ENCODE measurements around the gene KIF26A.

Gene KIF26A

DNA sequence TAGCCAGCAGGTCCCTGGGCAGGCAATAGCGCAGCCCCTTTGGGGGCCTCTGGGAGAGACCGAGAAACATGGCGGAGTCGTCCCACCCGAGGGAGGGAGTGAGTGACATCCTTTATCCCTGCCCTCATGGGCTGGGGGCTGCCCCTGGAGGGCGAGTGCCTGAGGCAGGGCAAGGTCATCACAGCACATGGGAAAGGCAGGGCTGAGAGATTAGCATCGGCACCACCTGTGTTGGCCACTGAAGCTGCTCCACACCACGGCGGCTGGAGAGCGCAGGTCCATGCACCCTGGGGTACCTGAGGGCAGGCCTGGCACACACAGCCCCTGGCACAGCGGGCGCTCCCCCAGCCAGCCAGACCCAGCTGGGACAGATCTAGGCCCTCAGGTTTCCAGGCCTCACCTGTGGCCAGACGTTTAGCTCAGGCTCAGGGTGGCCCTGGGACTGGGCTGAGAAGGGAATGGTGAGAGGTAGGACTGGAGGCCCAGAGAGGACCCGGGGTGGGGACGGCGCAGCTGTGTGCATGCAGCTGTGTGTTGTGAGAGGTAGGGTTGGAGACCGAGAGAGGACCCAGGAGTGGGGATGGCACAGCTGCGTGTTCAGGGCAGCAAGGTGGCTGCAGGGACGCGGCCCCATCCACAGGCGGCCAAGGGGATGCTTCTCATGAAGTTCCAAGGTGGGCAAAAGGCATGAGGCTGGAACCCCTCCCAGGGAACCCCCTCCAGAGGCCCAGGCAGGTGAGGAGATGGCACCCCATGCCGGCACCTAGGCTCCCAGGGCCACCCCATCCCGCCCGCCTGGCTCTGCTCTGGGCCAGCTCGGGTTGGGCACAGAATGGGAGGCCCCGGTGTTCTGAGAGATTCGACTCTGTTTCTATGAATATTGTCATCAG is 74.1 kb downstream of the KIF26A start:
- DNase-seq: no peak

DNA sequence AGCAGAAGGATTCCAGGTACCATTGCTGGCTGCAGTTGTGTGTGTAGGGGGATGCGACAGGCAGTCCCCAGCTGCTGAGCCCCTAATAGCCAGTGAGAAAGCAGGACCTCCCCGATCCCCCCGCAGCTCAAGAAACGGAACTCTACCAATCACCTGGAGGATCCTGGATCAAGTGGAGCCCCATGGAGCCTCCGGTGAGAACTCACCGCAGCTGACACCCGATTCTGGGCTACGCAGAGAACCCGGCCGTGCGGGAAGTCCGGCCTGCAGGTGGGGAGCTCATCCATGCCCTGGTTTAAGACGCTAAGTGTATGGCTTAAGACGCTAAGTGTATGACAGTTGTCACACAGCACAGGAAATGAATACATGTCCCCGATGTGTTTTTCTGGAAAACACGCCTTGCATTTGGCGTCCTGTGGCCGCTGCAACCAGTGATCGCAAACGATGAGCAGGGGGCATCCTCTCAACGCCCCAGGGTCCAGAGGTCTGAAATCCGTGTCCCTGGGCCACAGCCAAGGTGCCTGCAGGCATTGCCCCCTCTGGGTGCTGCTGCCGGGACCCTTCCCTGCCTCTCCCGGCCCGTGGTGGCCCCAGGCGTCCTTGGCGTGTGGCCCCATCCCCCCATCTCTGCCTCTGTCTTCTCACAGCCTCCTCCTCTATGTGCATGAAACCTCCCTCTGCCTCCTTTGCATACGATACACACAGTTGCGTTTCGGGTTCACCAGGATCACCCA is 75.1 kb downstream of the KIF26A start:
- no peak for DNase-seq

DNA sequence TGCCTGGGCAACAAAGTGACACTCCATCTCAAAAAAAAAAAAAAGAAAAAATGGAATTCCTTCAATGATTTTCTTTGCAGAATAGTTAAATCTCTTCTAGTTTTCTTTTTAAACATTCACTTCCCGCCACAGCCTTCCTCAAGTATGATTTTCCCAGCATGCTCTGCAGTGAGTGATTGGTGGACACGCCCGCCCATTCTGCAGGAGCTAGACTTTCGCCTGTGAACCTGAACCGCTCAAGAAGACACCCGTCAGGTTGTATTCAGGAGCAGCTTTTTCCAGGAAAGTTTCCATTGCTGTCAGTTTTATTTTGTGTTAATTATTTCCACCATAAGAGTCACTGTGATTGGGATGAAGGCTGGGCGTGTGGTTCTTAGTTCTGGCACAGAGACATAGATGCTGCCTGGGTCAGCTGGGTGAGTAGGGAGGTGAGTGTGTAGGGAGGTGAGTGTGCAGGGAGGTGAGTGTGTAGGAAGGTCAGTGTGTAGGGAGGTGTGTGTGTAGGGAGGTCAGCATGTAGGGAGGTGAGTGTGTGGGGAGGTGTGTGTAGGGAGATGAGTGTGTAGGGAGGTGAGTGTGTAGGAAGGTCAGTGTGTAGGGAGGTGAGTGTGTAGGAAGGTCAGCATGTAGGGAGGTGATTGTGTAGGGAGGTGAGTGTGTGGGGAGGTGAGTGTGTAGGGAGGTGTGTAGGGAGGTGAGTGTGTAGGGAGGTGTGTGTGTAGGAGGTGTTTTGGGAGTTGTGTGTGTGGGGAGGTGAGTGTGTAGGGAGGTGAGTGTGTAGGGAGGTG is 76.2 kb downstream of the KIF26A start:
- DNase-seq: no peak

DNA sequence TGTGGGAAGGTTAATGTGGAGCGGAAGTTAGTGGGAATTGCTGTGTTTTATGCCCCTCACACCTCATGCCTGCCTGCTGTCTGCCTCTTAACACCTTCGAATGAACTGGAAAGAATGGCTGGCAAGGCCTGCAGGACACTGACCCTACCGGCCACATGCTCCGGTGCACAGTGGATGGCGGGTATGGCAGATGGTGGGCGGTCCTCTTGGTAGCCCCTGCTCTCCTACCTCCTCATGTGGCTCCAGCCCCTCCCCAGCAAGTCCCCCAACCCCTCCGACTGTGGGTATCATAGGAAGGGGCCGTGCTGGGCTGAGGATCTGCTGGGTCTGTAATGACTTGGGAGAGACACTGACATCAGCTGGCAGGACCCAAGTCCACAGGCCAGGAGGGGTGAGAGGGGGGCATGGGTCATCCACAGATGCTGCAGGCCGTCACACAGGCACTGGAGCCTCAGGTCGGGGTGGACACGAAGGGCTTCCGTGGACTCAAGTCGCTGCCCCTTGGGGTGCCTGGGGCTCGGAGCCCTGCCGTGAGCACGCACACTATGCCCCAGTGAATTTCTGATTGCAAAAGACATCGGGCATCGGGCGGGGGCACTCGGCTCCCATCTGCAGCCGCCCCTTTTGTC is 77.4 kb downstream of the KIF26A start:
- DNase-seq: no peak

DNA sequence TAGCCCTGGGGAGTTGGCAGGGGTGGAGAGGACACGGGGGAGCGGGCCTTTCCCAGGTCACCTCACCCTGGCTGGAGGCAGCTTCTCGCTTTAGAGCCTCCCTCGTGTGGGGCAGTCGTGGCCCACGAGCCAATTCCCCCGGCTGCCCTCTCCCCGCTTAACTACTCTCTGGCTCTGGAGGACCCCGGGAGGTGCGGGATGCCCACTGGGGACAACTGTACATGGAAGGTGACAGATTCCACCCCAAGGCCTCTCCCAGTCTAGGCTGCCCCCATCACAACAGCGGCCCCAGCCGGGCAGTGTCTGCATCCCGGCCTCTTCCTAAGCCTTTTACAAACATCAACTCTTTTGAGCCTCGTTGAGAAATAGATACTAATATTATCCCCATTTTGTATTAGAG is 78.1 kb downstream of the KIF26A start:
- no peak for DNase-seq

DNA sequence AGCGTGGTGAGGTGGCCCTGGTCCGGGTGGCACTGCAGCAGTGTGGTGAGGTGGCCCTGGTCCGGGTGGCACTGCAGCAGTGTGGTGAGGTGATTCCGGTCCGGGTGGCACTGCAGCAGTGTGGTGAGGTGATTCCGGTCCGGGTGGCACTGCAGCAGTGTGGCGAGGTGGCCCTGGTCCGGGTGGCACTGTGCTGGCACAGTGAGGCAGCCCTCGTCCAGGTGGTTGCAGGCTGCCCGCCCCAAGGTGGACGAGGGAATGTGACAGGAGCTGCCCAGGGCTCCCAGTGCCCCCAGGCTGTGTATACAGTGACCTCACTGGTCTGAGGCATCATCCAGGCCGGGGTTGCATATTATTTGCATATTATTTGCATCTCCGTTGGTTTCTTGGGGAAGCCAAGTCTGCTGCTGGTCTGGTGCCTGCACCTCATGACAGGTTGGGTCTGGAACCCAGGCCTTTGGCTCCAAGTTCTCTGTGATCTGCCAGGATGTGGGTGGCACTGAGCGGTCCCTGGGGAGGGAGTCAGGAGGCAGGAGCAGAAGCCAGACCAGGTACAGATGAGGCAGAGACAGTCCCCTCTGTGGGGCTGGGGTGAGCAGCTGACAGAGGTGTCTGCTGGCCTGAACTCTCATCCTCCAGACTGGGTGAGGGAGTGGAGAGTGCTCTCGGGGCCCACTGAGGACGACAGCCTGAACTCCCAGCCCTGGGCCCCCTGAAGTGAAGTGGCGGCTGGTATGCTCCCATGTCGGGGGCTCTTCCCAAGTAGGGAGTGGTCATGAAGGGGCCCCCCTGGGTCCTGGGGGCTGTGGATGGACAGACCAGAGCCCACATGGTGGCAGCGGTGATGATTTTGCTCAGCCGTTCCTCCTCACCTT is 79.3 kb downstream of the KIF26A start:
- no peak for DNase-seq

DNA sequence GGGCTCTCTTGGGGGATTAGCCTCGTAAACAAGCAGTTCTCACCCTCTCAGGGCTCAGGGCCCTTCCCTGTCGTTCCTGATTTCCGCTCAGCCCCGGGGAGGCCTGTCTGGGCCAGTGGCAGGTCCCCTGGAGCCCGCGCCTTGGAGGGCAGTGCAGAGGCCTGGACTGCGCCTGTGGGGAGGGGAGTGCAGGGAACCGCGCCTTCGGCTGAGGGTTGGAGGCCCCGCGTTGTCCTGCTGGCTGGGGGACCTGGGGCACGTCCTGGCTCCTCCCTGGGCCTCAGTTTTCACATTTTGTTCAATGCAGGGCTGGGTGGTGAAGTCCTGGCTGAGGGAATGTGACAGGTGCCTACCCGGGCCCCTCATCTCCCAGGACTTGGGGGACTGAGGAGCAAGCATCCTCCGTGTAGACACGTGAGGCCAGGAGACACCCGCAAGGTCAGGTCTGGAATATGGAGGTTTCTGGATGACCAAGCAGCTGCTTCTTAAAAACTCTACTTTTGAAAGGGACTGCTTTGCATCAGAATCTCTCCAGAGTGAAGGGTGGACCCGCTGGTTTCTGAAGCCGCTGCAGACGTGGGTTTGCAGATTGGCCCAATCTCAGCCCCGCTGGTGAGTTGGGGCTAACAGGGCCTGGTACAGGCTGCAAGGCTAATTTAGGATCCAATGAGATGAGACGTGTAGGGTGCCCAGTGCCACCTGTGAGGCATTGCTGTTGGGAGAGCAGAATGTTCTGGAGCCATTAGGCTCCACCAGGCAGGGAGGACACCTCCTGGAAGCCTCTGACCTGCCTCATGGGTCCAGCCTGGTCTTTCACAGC is 80.2 kb downstream of the KIF26A start:
- no peak for DNase-seq

DNA sequence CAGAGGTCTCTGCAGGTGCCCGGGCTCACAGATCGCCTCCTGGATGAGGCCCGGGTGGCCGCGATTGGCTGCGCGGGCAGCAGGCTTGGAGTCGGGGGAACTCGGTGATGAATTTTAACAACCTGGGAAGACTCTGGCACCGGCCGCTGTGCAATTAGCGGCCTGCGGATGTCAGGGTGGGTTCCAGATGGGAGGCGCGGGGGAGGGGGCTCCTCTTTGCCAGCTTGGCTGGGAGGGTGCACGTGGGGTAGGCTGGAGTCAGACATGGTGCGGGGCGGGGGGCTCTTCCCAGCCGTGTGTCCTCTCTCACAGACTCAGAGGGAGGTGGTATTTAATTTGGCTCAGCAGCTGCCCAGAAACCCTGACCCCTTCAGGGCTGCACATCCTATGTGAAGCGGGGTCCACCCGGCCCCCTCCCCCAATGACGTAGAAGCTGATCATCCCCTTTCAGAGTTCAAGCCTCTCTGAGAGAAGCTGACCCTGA is 81.4 kb downstream of the KIF26A start:
- no peak for DNase-seq

DNA sequence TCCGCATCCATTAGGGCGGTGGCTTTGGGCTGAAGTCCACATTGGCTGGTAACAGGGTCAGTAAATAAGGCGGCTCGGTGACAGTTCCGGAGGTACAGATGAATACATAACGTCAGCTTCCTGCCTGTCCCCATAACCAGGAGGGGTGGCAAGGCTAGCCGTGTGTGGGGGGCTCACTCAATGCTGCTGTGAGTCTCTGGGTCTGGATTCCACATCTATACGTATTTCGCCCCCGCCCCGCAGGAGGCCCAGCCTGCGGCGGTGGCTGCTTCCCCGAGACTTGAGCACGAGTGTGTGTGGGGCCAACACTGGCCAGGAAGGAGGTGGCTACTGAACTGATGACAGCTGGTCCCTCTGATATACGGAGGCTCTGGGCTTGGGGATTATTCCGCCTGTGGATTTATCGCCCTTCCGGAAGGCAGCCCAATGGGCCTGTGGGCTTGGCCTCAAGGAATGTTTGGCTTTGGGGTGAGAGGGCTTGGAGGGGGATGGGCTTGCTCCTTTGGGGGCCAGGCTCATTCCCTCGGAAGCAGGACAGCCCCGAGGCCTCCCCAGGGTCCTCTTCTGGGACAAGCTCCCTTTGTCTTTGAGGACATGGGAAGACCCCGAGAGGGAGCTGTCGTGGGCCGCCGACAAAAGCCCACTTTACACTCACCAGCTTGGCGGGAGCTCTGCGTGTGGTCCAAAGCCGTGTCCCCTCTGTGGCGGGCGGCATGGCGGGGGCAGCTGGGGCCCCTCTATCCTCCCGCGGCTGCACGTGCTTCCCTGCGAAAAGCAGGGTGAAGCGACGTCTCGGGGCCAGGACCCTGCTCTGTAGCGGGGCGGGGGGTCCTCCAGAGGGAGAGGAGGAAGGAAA is 82.1 kb downstream of the KIF26A start:
- no peak for DNase-seq

DNA sequence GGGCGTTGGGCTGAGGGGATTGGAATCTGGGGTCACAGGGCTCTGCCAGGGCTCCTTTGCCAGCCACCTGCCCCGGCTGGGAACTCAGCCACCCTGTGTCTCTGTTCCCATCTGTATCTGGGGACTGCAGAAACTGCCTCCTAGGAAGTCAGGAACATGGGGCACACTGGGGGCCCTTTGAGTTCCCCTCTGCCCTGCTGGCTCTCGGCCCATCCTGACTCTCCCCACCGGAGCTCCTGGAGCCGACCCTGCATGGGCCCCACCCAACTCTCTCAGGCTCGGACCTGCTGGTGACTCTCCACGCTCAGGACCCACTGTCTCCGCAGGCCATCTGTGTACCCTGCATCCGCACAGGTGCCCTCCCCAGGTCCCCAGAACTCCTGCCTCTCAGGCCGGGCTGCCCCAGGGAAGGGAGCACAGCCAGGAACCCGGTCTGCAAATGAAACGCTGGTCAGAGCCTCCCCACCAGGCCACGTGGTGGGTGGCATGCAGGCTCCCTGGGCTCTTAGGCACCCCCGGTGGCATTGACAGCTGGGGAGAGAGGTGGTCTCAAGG is 82.8 kb downstream of the KIF26A start:
- DNase-seq: no peak

DNA sequence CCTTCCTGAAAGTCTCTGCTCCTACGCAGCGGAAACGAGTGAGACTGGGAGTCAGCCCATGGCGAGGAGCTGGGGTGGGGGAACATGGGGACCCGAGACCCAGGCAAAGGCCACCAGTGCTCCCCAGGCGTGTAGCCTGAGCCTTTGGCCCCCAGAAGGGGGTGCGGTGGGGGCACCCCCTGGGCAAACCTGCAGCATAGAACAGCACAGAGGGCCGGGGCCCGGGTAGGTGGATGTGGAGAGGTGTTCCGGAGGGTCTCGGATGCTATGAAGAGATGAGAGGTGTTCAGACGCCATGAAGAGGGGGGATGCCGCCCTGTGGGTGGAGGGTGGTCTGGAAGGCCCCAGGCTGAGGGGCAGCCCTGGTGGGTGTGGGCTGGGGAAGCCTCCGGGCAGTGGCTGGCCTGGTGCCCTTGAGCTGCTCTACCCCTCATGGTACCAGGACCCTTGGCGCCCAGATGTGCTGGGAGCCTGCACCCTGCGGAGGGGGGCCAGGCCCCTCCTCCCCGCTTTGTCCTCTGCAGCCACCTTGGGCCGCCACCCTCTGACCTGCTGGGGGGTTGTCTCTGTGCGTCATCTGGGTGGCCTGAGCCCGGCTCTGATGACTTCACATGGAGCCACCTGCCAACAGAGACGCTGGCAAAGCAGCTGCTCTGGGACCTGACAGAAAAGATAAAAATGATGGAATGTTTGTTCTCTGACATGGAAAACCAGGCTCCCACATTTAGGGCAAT is 83.4 kb downstream of the KIF26A start:
- DNase-seq: no peak

DNA sequence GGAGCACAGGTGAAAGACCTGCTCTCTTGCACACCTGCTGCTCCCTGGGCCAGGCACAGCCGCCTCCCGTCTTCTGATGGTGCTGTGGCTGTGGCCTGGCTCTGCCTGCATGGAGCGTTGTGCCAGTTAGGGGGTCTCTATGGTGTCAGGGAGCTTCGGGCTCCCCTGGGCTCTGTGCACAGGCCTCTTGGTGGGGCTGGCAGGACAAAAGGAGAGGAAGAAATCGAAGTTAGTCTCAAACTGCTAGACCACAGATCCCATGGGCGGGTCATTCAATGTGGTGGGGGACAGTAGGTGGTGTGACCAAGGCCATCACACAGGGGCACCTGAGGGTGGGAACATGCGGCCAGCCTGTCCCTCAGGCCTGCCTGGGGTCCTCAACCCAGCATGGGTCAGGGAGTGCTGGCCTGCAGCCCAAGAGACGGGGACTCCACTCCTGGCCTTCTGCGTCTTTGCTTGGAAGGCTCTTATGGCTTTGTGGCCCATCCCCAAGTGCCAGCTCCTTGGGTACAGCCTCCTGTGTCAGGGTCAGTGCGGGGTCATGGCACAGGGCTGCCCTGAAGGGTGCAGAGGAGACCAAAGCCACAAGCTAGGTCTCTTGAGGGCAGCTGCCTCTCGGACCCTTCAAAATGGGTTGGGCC is 84.1 kb downstream of the KIF26A start:
- DNase-seq: no peak

DNA sequence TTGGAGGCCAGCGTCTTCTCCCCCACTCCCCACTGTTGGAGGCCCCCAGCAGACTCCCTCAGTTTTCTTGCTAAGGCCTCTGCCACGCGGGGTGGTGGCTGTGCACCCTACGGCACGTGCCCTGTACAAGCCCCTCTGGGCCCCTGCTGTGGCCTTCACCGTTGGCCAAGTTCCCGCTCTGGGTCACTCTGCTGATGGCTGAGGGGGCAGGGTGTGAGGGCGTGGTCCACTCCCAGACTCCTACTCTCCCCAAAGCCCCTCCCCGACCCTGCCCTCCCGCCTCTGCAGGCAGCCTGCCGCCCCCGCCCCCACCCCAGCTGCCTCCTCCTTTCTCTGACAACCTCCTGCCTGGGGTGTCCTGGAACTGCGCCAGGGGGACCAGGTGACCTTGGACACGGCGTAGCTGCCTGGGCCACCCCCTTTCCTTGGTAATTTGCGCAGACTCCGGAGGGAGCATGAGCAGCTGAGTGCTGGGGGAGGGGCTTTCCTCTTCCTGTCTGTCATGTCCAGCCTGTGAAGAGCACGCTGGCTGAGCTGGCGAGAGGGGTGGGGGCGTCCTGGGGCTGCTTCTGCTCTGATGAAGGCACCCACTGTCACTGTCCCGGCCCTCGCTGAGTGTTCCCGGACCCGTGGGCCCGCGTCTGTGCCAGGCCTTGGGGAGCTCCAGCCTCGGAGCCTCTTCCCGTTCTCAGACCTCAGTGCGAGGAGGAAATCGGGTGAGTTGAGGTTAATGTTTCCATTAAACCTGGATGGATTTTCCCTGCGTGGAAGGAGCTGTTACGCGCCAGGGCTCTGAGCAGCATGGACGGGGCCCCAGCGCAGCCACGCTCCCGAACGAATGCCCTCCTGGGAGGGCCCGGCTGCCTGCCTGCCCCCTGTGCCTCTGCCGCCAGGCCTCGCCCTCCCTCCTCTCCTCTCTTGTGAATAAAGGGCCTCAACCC is 85.0 kb downstream of the KIF26A start:
- no peak for DNase-seq

DNA sequence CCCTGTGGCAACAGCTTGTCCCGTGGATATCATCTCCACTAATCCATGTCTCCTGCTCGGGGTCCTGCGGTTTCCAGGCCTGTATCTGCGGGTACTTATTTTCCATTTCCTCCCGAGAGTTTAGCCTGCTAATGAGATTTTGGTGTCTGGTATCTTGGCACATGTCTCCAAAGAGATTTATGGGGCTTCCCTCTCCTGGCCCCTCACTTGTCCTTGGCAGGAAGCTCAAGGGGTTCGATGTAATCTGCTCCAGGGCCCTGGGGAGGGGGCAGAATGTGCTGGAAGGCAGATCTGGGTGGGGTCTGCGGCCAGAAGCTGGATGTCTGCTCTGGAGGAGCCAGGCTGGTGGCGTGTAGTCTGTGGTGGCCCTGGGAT is 85.7 kb downstream of the KIF26A start:
- DNase-seq: no peak

DNA sequence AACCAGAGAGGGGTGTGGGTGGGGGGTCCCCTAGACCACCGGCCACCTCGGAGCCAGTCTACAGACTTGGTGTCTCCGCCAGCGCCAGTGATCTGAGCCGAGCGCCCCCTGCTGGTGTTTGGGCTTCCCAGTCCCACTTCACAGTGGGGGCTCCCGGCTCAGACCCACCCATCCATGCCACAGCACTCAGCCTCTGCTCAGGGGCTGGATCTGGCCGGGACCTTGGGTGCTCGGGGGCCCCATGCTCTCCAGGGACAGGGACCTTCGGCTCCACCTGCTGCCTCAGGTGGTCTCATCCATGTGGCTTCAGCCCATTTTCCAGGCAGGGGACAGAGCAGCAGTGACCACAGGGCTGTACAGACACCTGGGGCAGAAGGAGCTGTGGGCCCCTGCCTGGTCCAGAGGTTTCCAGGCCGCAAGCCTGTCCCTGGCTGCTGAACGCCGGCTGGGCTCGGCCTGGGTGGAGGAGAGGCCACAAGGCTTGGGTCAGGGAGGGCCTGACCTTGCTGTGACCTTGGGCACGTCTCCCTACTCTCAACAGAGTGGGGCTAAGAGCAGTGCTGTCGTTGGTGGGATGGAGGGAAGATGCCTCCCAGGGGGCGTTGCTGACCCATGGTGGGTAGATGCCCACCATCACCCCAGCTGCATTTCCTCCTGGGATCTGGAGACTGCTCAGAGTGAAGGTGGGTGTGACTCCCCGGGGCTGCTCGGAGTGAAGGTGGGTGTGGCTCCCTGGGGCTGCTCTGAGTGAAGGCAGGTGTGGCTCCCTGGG is 86.3 kb downstream of the KIF26A start:
- DNase-seq: no peak
